ENCODE data around the gene NAPEPLD. TPM values are rescaled to one million over a fixed set of nuclear protein-coding genes. Genes with fewer than 3 reads are reported as not detected.

NAPEPLD gene
- polyA plus RNA-seq, 1 donor (not counting 4 experiments of a cell fraction or from before 2014, with no cell fraction given), result 3.8 TPM

- no peaks in the 10 kb centered on the region for H3K4me1 ChIP-seq (ENCODE audit: control insufficient read depth, extremely low read depth, insufficient read depth, low read length)
- H3K79me2 ChIP-seq (ENCODE audit: control insufficient read depth, insufficient read depth, low read length), result no peaks in the 10 kb centered on the region
- H3K9me3 ChIP-seq (ENCODE audit: control insufficient read depth, low read depth, low read length), result no peaks in the 10 kb centered on the region
- no peak for FAIRE-seq
- H3K4me2 ChIP-seq (ENCODE audit: control insufficient read depth, extremely low read depth, insufficient read depth, low read depth, low read length), result no peak overlapping the region
- H3K27ac ChIP-seq (ENCODE audit: control insufficient read depth, insufficient read depth, low read length), result no peak overlapping the region
- H3K9ac ChIP-seq (ENCODE audit: control insufficient read depth, extremely low read depth, insufficient read depth, low read length), result no peak overlapping the region
- H3K9me1 ChIP-seq (ENCODE audit: control insufficient read depth, extremely low read depth, insufficient read depth, low read length), result no peaks in the 10 kb centered on the region
- H3K36me3 ChIP-seq (ENCODE audit: control insufficient read depth in 2 of 2, extremely low read depth in 1 of 2, insufficient read depth in 2 of 2, low read length in 2 of 2), result peaks cover 0 to 2% of the 10 kb centered on the region in 2 experiments
- H2AFZ ChIP-seq (ENCODE audit: control insufficient read depth, low read length), result no peak overlapping the region
- no peaks in the 10 kb centered on the region for H4K20me1 ChIP-seq (ENCODE audit: control insufficient read depth, extremely low read depth, insufficient read depth, low read length)
- dilution Hi-C loops (cut with MboI; ENCODE audit: extremely low pct_ligation_motif_present, low sequenced_read_pairs), result no loop called here
- no peak overlapping the region for H3K4me3 ChIP-seq (ENCODE audit: control insufficient read depth in 2 of 3, extremely low read depth in 1 of 3, insufficient read depth in 2 of 3, low read depth in 1 of 3, low read length in 3 of 3)
- DNase-seq (ENCODE audit: low read depth, low spot score), result no peak
- H3K27me3 ChIP-seq (ENCODE audit: control insufficient read depth, extremely low read depth, insufficient read depth, low read length), result no peaks in the 10 kb centered on the region
- TF ChIP-seq EZH2 (IDR thresholded peaks at IDR 0.05; ENCODE audit: low read length), result no peak
- no peak for TF ChIP-seq CTCF (optimal IDR thresholded peaks at IDR 0.05 in 1 of 3, IDR thresholded peaks at IDR 0.05 in 1 of 3, conservative IDR thresholded peaks at IDR 0.05 in 1 of 3; ENCODE audit: extremely low read depth in 1 of 3, insufficient read depth in 2 of 3, low read length in 3 of 3)
Measured at GRCh38 chr7:103121641-103122040, 27.3 kb downstream of the NAPEPLD start.

DNA sequence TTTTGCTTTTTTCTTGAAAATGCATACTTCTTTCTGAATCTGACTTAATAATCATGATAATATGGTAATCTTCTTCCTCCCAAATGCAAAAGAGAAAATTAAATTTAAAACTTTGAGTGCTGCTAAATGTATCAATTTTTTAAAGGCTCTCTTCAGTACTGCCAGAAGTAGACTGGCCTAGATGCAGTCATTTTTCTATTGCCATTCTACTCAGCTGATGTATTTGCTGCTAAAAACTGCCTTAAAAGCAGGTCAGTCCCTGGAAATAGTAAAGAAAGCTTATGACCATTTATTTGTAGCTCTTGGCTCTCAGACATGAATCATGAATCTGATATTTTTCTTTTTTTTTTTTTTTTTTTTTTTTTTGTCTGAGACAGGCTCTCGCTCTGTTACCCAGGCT, 28.5 kb downstream of the NAPEPLD start:
- peaks cover 0 to 2% of the 10 kb centered on the region in 2 experiments for H3K36me3 ChIP-seq (ENCODE audit: control insufficient read depth in 2 of 2, extremely low read depth in 1 of 2, insufficient read depth in 2 of 2, low read length in 2 of 2)
- no peak for DNase-seq (ENCODE audit: low read depth, low spot score)
- no peaks in the 10 kb centered on the region for H3K4me1 ChIP-seq (ENCODE audit: control insufficient read depth, extremely low read depth, insufficient read depth, low read length)
- no peak overlapping the region for H3K9ac ChIP-seq (ENCODE audit: control insufficient read depth, extremely low read depth, insufficient read depth, low read length)
- FAIRE-seq, result no peak
- H3K4me2 ChIP-seq (ENCODE audit: control insufficient read depth, extremely low read depth, insufficient read depth, low read depth, low read length), result no peak overlapping the region
- no peak for TF ChIP-seq CTCF (optimal IDR thresholded peaks at IDR 0.05 in 1 of 3, IDR thresholded peaks at IDR 0.05 in 1 of 3, conservative IDR thresholded peaks at IDR 0.05 in 1 of 3; ENCODE audit: extremely low read depth in 1 of 3, insufficient read depth in 2 of 3, low read length in 3 of 3)
- no peak for TF ChIP-seq EZH2 (IDR thresholded peaks at IDR 0.05; ENCODE audit: low read length)
- H3K79me2 ChIP-seq (ENCODE audit: control insufficient read depth, insufficient read depth, low read length), result no peaks in the 10 kb centered on the region
- H3K27ac ChIP-seq (ENCODE audit: control insufficient read depth, insufficient read depth, low read length), result no peak overlapping the region
- no peaks in the 10 kb centered on the region for H3K9me1 ChIP-seq (ENCODE audit: control insufficient read depth, extremely low read depth, insufficient read depth, low read length)
- dilution Hi-C loops (cut with MboI; ENCODE audit: extremely low pct_ligation_motif_present, low sequenced_read_pairs), result no loop called here
- no peaks in the 10 kb centered on the region for H3K27me3 ChIP-seq (ENCODE audit: control insufficient read depth, extremely low read depth, insufficient read depth, low read length)
- no peaks in the 10 kb centered on the region for H3K9me3 ChIP-seq (ENCODE audit: control insufficient read depth, low read depth, low read length)
- H3K4me3 ChIP-seq (ENCODE audit: control insufficient read depth in 2 of 3, extremely low read depth in 1 of 3, insufficient read depth in 2 of 3, low read depth in 1 of 3, low read length in 3 of 3), result no peak overlapping the region
- H4K20me1 ChIP-seq (ENCODE audit: control insufficient read depth, extremely low read depth, insufficient read depth, low read length), result no peaks in the 10 kb centered on the region
- no peak overlapping the region for H2AFZ ChIP-seq (ENCODE audit: control insufficient read depth, low read length)
